ENCODE data around the gene NCF1. TPM values are rescaled to one million over a fixed set of nuclear protein-coding genes. Genes with fewer than 3 reads are reported as not detected.
"Not testable (repeated sequence)": the region's sequence is repeated elsewhere in the genome, so short reads cannot be mapped to it uniquely, and the experiment has no call there.

The NCF1 gene
- under 1 TPM; 0.62 to 0.73 TPM for total RNA-seq

DNA sequence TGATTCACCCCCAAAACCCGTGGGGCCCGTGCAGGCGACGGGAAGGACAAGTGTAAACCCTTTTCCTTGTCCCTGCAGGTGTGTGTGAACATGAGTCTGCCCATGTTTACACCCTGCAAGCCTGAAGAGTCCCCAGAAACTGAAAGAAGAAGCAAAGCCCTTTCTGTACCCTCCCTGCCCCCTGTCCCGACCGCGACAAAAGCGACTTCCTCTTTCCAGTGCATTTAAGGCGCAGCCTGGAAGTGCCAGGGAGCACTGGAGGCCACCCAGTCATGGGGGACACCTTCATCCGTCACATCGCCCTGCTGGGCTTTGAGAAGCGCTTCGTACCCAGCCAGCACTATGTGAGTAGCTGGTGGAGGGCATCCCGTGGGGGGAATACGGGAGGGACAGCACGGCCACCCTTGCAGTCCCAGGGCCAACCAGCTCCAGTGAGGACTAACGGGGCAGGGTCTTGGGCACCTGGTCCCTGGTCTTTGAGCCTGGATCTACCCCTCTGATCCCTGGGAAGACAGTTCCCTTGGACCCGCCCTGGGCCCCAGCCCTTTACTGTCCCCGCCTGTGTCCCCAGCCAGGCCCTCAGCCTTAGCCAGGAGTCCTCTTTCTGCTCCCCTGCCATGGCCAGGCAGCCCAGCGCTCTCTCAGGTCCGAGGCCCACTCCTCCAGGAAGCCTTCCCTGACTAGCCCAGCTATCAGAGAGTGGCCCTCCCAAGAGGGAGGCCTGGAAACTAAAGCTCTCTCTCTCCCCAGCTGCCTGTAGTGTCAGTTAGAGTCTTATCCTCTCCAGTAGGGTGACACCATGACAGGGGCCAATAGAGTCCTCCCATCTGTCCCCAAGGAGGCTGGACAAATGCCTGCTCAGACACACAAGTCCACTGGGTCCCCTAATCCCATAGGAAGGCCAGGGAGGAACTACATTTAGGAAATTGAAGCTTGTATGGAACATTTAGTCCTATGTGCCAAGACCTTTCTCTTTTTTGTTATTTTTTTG, at the start of gene NCF1:
NCF1 (plus strand) TSS at position 252 of the 991 bp plus-strand sequence; CDS start at position 273, 21 bp downstream.
- H3K4me3 Mint-ChIP-seq; H3K9me3 Mint-ChIP-seq; POLR2A ChIA-PET; intact Hi-C loops (cut with micrococcal nuclease); H3K27ac Mint-ChIP-seq; H3K36me3 Mint-ChIP-seq; CTCF ChIA-PET; DNase-seq; H3K27me3 Mint-ChIP-seq; H3K4me1 Mint-ChIP-seq (ENCODE audit: low read depth): not testable (repeated sequence)

DNA sequence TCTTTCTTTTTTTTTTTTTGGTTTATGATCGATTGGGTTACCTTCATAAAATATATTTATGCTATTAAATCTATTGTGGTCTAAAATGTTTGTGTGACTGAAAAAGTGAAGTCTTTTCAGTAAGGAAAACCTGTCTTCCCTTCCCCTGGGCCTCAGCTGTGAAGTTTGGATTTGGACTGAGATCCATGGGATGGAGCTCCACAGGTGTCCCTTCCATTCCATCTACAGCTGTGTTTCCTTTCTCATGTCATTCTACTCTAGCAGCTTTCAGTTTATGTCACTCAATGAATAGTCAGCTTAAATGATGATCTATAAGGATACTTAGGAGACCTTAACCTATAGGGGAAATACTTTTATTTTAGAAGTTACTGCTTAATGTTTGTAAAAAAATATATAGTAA, 48.0 kb upstream of the NCF1 start:
- H3K27ac Mint-ChIP-seq, result no peak overlapping the region
- no peaks in the 10 kb centered on the region for H3K4me1 Mint-ChIP-seq (ENCODE audit: low read depth)
- no peak for DNase-seq
- H3K9me3 Mint-ChIP-seq, result no peaks in the 10 kb centered on the region
- H3K4me3 Mint-ChIP-seq, result no peak overlapping the region
- intact Hi-C loops (cut with micrococcal nuclease), result no loop called here
- H3K27me3 Mint-ChIP-seq, result no peaks in the 10 kb centered on the region
- H3K36me3 Mint-ChIP-seq, result peaks cover 9% of the 10 kb centered on the region
- ChIA-PET POLR2A (no interaction called here), CTCF (interaction anchor here (0.6 kb wide), 1 partner anchor 725 kb away, joined by 3 read pairs; no protein-coding TSS in a partner anchor)

DNA sequence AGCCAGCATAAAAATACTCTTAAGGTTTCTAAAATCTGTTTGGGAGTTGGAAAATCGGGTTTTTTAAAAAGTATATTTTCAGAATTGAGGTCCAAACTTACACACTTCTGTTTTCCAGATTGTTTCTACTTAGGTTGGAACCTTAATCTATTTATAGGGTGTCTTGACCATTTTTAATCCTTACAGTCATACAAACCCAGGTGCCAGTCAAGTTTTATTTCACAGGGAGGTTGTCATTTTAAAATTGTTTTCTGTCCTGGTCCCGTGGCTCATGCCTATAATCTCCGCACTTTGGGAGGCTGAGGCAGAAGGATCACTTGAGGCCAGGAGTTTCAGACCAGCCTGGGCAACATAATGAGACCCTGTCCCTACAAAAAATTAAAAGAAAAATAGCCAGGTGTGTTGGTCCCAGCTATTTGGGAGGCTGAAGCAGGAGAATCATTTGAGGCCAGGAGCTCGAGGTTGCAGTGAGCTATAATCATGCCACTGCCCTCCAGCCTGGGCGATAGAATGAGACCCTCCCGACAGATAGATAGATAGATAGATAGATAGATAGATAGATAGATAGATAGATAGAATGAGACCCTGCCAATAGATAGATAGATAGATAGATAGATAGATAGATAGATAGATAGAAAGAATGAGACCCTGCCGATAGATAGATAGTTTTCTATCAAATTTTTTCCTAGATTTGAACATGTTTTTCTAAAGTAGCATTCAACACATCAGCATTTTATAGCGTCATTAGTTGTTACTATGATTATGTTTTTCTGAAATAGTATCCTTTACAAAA, 47.3 kb upstream of the NCF1 start:
- Mint-ChIP-seq H3K4me3 (no peak overlapping the region), H3K27me3 (no peaks in the 10 kb centered on the region), H3K9me3 (no peaks in the 10 kb centered on the region), H3K4me1 (ENCODE audit: low read depth) (no peaks in the 10 kb centered on the region), H3K27ac (no peak overlapping the region), H3K36me3 (peaks cover 11% of the 10 kb centered on the region)
- intact Hi-C loops (cut with micrococcal nuclease), result no loop called here
- ChIA-PET POLR2A (no interaction called here), CTCF (interaction anchor here (0.6 kb wide), 1 partner anchor 23 kb away, joined by 3 read pairs; no protein-coding TSS in a partner anchor)
- no peak for DNase-seq

DNA sequence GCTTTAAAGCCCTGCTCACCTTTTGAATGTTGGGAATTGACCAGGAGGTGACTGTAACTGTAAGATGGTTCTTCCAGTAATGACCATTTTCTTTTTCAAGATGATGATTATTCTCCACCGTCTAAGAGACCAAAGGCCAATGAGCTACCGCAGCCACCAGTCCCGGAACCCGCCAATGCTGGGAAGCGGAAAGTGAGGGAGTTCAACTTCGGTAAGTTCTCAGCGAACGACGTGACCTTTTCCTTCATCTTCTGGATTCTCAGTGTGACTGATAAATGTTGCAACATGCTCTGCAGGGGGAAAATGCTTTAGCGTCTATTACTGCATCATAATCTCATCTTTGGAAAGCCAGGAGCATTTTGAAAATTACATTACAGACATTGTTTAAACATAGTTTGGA, 45.1 kb upstream of the NCF1 start:
- H3K9me3 Mint-ChIP-seq, POLR2A ChIA-PET: not testable (repeated sequence)

DNA sequence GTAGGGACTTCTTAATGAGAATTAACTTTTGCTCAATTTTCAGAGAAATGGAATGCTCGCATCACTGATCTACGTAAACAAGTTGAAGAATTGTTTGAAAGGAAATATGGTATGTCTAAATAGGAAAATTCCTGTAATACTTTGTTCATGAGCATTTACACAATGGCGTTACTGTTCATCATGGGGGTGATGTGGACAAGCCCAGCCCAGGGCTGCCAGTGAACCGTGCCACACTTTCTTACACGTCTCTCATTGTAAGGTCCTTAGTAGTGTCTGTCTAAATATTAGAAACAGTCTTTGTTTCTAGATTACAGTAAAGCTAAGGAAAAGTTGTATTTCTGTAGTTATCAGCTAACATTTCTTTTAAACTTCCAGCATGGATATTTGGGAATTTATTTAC, 43.6 kb upstream of the NCF1 start:
- POLR2A ChIA-PET; H3K36me3 Mint-ChIP-seq; H3K9me3 Mint-ChIP-seq; H3K27ac Mint-ChIP-seq; H3K4me3 Mint-ChIP-seq; DNase-seq; H3K27me3 Mint-ChIP-seq; CTCF ChIA-PET; intact Hi-C loops (cut with micrococcal nuclease); H3K4me1 Mint-ChIP-seq (ENCODE audit: low read depth): not testable (repeated sequence)

More for the DNA sequence above, 45.1 kb upstream of the NCF1 start:
- intact Hi-C loops (cut with micrococcal nuclease); H3K36me3 Mint-ChIP-seq; H3K4me3 Mint-ChIP-seq; H3K27ac Mint-ChIP-seq; DNase-seq; CTCF ChIA-PET; H3K27me3 Mint-ChIP-seq; H3K4me1 Mint-ChIP-seq (ENCODE audit: low read depth): not testable (repeated sequence)

DNA sequence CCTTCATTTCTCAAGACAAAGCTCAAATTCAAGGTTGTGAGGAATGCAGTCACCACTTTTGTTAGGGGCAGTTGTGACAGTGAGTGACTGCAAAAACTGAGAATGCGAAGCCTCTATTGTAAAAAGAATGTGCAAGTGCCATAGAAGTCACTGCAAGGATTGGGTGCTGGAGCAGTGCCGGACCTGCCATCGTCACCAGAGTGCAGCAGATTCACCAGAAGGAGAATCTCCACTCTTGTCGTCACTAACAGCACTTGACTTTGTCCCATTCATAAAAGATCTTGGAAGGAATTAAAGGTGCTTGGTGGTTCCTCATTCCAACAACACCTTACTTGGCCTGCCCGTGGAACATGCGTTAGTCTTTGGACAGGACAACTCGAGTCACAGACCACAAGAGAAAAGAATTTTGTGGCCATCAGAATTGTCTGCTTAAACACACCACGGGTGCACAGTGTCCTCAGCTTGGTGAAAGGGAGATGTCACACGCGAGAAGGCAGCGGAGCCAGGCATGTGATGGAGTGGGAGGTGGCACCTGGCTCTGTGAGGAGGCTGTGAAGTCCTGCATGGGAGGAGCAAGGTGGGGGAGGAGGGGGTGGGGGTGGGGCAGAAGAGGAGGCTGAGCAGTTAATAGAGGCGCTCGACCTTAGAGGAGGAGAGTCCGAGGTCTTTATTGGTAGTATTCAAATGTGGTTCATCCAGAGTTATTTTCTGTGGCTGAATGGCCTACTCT, 33.7 kb upstream of the NCF1 start:
- H3K27ac Mint-ChIP-seq; DNase-seq; H3K4me3 Mint-ChIP-seq; POLR2A ChIA-PET; intact Hi-C loops (cut with micrococcal nuclease); H3K4me1 Mint-ChIP-seq (ENCODE audit: low read depth); CTCF ChIA-PET; H3K36me3 Mint-ChIP-seq; H3K9me3 Mint-ChIP-seq; H3K27me3 Mint-ChIP-seq: not testable (repeated sequence)

DNA sequence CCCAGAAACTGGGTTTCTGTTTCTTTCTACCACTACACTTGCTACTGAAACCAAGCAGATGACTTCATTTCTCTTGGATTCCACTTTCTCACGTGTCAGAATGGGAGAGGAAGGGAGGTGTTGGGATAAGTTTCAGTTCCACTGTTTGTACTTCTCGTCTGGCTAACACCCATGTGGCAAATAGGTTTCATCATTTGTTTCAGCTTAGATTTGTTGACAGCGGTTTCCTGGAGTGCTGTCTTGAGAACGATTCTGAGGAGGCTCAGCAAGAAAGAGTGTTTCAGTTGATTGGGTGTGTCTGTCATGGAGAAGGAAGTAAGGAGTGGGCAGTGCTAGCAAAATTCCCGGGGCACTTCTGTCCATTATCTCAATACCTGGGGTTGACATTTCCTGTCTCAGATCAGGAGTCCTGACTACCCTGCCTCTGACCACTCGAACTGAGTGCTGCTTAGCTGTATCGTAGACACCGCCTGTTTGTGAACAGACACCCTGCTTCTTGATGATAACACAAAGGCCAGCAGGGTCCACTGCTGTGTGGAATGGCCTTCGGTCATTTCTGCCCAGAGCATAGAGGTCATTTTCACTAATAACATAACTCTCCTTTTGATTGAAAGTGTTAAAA, 29.8 kb upstream of the NCF1 start:
- H3K9me3 Mint-ChIP-seq; DNase-seq; H3K27ac Mint-ChIP-seq; intact Hi-C loops (cut with micrococcal nuclease); H3K4me3 Mint-ChIP-seq; H3K4me1 Mint-ChIP-seq (ENCODE audit: low read depth); H3K27me3 Mint-ChIP-seq; H3K36me3 Mint-ChIP-seq; POLR2A ChIA-PET; CTCF ChIA-PET: not testable (repeated sequence)

DNA sequence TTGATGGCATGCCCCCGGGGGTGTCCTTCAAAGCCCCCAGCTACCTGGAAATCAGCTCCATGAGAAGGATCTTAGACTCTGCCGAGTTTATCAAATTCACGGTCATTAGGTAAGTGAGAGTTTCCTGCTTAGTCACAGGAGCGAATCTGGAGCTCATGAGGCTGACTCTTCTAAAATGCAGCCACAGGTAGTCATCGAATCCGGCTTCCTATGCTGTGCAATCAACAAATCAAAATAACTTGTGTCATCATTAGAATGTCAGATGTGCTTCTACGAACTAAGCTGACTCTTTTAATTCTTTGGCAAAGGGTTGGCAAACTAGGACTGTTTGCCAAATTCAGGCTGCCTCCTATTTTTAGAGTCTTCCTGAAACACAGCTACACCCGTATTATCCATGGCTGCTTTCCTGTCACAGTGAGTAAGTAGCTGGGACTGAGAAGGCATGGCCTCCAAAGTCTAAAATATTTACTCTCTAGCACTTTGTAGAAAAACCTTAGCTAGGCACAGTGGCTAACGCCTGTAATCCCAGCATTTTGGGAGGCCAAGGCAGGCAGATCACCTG, 19.8 kb upstream of the NCF1 start:
- H3K36me3 Mint-ChIP-seq; H3K27ac Mint-ChIP-seq; intact Hi-C loops (cut with micrococcal nuclease); H3K4me1 Mint-ChIP-seq (ENCODE audit: low read depth); CTCF ChIA-PET; DNase-seq; POLR2A ChIA-PET; H3K4me3 Mint-ChIP-seq; H3K27me3 Mint-ChIP-seq; H3K9me3 Mint-ChIP-seq: not testable (repeated sequence)

DNA sequence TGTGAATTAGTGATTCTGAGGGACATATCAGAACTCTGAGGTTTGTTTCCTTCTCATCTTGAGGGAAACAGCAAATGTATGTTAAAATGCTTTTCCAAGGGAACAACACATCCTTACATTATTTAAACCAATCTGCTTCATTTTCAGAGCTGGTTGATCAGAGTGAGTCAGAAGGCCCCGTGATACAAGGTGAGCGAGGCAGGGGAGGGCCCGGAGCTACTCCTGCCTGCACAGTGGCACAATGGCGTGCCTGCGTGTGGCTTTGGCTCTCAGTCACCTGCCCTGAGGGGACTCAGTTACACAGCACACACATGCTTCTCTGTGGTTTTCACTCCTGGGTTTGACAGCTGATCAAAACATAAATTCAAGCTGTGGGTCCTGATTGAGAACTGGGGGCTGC, 17.1 kb upstream of the NCF1 start:
- DNase-seq; CTCF ChIA-PET; intact Hi-C loops (cut with micrococcal nuclease); H3K4me1 Mint-ChIP-seq (ENCODE audit: low read depth); POLR2A ChIA-PET; H3K27ac Mint-ChIP-seq; H3K4me3 Mint-ChIP-seq; H3K27me3 Mint-ChIP-seq; H3K36me3 Mint-ChIP-seq; H3K9me3 Mint-ChIP-seq: not testable (repeated sequence)

DNA sequence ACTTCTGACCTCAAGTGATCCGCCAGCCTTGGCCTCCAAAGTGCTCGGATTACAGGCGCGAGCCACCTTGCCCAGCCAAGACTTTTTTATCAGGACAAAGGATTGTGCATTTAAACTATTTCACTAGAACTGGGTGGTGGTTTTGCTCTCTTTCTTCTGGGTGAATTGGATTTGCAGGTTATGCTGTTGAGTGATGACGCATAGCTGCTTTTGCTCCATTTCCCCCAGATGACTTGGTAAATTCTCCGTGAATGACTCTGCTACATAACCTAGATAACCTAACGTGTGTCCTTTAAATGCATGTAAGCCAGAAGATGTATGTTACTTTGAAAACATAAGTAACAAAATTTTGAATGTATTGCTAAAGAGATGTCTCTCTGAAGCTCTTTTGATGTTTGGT, 15.5 kb upstream of the NCF1 start:
- POLR2A ChIA-PET; H3K27me3 Mint-ChIP-seq; H3K4me3 Mint-ChIP-seq; CTCF ChIA-PET; DNase-seq; H3K9me3 Mint-ChIP-seq; intact Hi-C loops (cut with micrococcal nuclease); H3K36me3 Mint-ChIP-seq; H3K27ac Mint-ChIP-seq; H3K4me1 Mint-ChIP-seq (ENCODE audit: low read depth): not testable (repeated sequence)

DNA sequence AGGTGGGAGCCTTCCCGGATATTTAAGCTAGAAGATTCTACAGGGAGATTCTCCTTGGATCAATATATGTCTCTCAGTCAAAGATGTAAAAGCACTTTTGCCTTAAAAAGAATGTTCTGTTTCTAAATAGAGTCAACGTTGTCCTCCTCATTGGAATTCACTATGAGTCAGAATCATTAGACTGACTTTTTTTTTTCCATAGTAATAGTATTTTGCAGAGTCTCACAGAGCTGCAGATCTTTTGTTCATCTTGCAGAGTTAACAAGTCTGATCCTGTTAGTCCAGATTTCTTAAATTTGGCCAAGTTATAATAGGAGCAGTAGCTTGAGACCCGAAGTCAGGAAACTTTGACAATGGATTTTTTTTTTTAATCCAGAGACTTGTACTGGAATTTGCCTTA, 14.8 kb upstream of the NCF1 start:
- H3K9me3 Mint-ChIP-seq; H3K36me3 Mint-ChIP-seq; POLR2A ChIA-PET; DNase-seq; H3K4me3 Mint-ChIP-seq; H3K4me1 Mint-ChIP-seq (ENCODE audit: low read depth); intact Hi-C loops (cut with micrococcal nuclease); CTCF ChIA-PET; H3K27ac Mint-ChIP-seq; H3K27me3 Mint-ChIP-seq: not testable (repeated sequence)
